Fibroblast of villous mesenchyme (primary cell): ENCODE data around the gene TRIOBP. TPM values are rescaled to one million over a fixed set of nuclear protein-coding genes. Genes with fewer than 3 reads are reported as not detected.

Source experiments
- DNase-seq: peaks from one replicate; pipeline ENCODE4 v3.0.0-alpha.2; 2010; ENCODE audit warnings: low read depth
- H3K4me3 ChIP-seq: 2 replicates; pipeline ENCODE4 v1.5.1; 2011; ENCODE audit warnings: low read depth, mild to moderate bottlenecking, low read length
- total RNA-seq: library from RNA; depleted of rRNA; stranded (reverse); fragments of >200 nt; gene quantifications from 2 replicates; pipeline ENCODE4 v1.2.3, GENCODE V29; 2012
- TF ChIP-seq, protein P1 (sequence below): IDR thresholded peaks from 2 replicates; pipeline ENCODE4 v1.5.1; 2012; ENCODE audit warnings: low read depth, mild to moderate bottlenecking, low read length; ENCODE audit not compliant: insufficient read depth

Gene TRIOBP
- total RNA-seq, 1 donor: 121 TPM

DNA sequence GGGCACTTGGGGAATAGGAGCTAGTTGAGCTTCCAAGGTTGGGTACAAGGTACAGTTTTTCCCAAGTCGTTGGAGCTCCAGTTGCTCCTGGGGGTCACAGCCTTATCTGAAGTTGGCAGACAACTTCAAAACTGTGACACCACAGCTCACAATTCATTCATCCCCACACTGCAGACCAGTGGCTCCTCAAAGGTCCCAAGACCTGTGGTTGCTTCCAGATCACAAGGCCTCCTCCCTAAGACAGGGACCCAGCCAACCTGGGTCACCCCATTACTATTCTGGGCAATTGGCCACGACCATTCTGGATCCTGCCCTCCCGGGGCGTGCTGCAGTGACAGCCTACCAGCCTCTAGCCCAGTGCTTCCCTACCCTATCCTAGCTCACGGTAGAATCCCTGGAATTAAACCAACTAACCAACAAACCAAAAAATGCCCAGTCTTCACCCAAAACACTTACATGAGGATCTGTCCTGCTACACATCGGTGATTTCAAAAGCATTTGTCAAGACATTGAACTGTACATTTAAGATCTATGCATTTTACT lies 39.2 kb upstream of the TRIOBP start:
- no peak for DNase-seq
- peak overlapping the region; percentile 63 for H3K4me3 ChIP-seq
- TF ChIP-seq, protein P1, sequence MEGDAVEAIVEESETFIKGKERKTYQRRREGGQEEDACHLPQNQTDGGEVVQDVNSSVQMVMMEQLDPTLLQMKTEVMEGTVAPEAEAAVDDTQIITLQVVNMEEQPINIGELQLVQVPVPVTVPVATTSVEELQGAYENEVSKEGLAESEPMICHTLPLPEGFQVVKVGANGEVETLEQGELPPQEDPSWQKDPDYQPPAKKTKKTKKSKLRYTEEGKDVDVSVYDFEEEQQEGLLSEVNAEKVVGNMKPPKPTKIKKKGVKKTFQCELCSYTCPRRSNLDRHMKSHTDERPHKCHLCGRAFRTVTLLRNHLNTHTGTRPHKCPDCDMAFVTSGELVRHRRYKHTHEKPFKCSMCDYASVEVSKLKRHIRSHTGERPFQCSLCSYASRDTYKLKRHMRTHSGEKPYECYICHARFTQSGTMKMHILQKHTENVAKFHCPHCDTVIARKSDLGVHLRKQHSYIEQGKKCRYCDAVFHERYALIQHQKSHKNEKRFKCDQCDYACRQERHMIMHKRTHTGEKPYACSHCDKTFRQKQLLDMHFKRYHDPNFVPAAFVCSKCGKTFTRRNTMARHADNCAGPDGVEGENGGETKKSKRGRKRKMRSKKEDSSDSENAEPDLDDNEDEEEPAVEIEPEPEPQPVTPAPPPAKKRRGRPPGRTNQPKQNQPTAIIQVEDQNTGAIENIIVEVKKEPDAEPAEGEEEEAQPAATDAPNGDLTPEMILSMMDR: no peak

DNA sequence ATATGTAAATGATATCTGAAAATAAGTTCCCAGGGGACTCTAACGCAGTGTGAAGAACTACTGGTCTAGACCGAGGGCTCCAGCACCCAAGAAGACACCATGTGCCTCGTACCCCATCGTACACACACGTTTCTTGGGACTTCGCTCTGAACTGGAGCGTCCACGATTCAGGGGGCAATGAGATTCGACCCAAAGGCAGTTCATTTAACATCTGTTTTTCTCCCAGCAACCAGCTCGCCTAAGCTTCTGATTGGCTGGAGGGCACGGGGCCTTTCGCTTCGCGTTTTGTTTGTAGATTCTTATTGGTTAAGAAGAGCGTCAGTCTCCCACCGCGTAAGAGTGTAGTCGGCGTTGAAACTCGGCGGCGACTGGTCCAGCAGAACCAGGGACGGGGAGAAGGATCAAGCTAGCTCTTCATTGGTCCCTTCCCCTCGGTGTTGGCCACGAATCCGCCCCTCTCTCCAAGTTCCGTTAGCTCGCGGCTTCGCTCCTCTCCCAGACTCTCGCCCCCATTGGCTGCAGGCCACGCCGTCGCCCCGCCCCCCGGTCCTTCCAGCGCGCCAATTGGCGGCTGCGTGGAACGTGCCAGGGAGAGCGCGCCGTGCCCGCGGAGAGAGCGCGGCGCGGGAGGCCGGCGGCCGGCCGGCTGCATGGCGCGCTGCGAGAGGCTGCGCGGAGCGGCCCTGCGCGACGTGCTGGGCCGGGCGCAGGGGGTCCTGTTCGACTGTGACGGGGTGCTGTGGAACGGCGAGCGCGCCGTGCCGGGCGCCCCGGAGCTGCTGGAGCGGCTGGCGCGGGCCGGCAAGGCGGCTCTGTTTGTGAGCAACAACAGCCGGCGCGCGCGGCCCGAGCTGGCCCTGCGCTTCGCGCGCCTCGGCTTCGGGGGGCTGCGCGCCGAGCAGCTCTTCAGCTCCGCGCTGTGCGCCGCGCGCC lies 38.4 kb upstream of the TRIOBP start, which contains the start of gene PDXP:
Gene PDXP (plus strand): TSS at position 591 of the 933 bp plus-strand sequence. CDS start 60 bp downstream, at position 651.
- DNase-seq: peak; percentile 100
- TF ChIP-seq, protein P1: no peak
- peak within 1 kb of the TSS; percentile 74 for H3K4me3 ChIP-seq

DNA sequence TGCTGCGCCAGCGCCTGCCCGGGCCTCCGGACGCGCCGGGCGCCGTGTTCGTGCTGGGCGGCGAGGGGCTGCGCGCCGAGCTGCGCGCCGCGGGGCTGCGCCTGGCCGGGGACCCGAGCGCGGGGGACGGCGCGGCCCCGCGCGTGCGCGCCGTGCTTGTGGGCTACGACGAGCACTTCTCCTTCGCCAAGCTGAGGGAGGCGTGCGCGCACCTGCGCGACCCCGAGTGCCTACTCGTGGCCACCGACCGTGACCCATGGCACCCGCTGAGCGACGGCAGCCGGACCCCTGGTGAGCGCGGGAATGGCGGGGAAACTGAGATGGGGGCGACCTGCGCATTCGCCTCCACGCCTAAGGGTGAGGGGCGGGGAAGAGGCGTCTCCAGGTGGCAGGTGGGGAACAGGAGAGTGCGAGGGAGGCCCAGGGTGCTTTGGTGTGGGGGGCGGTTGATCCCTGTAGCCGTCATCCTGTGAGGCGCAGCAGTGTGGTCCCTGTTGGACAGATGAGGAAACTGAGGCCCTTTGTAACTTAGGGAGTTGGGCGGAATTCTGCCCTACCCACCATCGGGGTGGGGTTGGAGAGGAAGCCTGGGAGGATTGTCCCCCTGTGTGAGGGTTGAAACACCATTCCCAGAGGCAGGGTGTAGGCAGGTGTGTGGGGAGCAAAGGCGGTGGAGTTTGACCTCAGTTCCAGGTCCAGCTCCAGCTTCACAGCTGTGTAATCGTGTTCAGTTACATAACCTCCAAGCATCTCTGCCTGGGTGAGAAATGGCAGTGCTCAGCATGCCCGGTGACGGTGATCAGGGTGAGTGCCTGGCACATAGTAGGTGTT lies 37.6 kb upstream of the TRIOBP start:
- TF ChIP-seq, protein P1: no peak
- peak overlapping the region; percentile 74 for H3K4me3 ChIP-seq
- DNase-seq: no peak

DNA sequence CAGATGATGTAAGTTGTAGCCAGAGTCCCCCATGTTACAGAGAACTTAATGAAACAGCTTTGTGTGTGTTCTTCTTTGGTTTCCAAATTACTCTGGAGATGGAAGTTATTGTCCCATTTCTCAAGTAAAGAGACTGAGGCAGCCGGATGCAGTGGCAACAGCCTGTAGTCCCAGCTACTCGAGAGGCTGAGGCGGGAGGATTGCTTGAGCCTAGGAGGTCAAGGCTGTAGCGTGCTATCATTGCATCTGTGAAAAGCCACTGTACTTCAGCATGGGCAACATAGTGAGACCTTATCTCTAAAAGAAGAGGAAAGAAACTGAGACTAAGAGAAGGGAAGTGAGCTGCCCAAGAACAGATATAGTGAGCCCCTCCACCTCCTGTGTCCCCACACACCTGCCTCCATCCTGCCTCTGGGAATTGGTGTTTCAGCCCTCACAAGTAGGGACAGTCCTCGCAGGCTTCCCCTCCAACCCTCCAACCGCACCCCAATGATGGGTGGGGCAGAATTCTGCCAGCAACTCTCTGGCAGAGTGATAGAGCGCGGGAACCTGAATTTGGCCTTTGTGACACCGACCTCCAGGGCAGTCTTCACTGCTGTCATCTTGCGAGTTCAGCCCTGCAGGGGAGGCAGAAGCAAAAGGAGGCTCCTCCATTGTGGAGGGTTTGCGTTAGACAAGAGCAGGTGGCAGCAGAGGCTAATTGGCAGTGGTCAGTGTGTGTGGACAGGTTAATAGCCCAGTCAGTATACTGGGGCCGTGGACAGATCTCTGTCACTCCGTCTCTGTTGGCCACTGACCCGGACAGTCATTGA lies 36.7 kb upstream of the TRIOBP start:
- H3K4me3 ChIP-seq: peak overlapping the region; percentile 74
- TF ChIP-seq, protein P1: no peak
- DNase-seq: no peak

DNA sequence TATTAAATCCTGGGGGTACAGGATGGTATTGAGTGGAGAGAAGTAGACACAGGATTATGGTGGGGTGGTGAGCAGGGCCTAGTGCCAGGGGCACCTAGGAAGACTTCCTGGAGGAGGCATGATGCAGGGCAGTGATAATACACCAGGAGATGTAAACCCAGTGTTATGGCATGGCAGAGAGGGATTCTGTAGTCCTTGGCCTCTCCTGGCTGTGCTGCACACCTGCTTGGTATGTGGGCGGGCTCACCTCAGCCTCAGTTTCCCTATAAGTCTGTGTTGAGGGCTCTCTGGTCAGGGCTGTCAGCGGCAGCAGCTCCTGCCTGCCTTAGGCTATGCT lies 36.2 kb upstream of the TRIOBP start:
- TF ChIP-seq, protein P1: no peak
- no peak for DNase-seq
- no peak overlapping the region for H3K4me3 ChIP-seq
